Muscle of leg (tissue), 16 donors: ENCODE measurements around the gene SSTR3. TPM values are rescaled to one million over a fixed set of nuclear protein-coding genes. Genes with fewer than 3 reads are reported as not detected.

Experiments
- DNase-seq: peaks from one replicate; pipeline ENCODE4 v3.0.0; 2013
- H3K27ac ChIP-seq: one replicate; pipeline ENCODE4 v1.5.1; 2013; ENCODE audit warnings: mild to moderate bottlenecking, low read length, control low read depth
- H3K27me3 ChIP-seq: one replicate; pipeline ENCODE4 v1.6.1; 2013; ENCODE audit warnings: low read length; ENCODE audit not compliant: control insufficient read depth, insufficient read depth
- H3K36me3 ChIP-seq: one replicate; pipeline ENCODE4 v1.6.1; 2013; ENCODE audit warnings: low read length; ENCODE audit not compliant: control insufficient read depth, insufficient read depth
- H3K4me1 ChIP-seq: one replicate; pipeline ENCODE4 v1.6.1; 2013; ENCODE audit warnings: low read length; ENCODE audit not compliant: control insufficient read depth, insufficient read depth
- H3K4me3 ChIP-seq: one replicate; pipeline ENCODE4 v1.5.1; 2013; ENCODE audit warnings: low read length, control low read depth
- H3K9me3 ChIP-seq: replicated peaks from 2 replicates; pipeline ENCODE4 v1.6.1; 2013; ENCODE audit warnings: low read depth, low read length; ENCODE audit not compliant: control insufficient read depth
- WGBS: methylation state at CpG from one replicate; pipeline ENCODE4 v1.1.5; 2013; ENCODE audit warnings: missing lambda C conversion rate; ENCODE audit not compliant: insufficient coverage; 5-methylcytosine and 5-hydroxymethylcytosine counted together
- long read RNA-seq, 11 donors: transcript quantifications; one replicate each; lab custom pipeline, GENCODE V29; 2026
- polyA plus RNA-seq, 8 donors: library from polyadenylated mRNA; unstranded; fragments of 120-200 nt; gene quantifications; one replicate each; pipeline versions ENCODE4 v1.2.1 to v1.2.3, GENCODE V29; 2013; ENCODE audit warnings: inconsistent platforms in 1 of 8, low replicate concordance in 1 of 8; ENCODE audit not compliant: insufficient read length in 8 of 8, insufficient read depth in 1 of 8
- total RNA-seq: library from RNA; stranded (reverse); fragments of 120-200 nt; gene quantifications from one replicate; pipeline ENCODE4 v1.2.4, GENCODE V29; 2013

Gene SSTR3
- total RNA-seq (not detected), polyA plus RNA-seq (under 1 TPM in 1 of 8 donors, not detected in 7; 0.04 TPM)
- long read RNA-seq, donor 1, result 0 reads
- long read RNA-seq, donor 2, result 0 reads
- long read RNA-seq, donor 3, result 0 reads
- long read RNA-seq, donor 4, result 0 reads
- long read RNA-seq, donor 5, result 0 reads
- long read RNA-seq, donor 6, result 0 reads
- long read RNA-seq, donor 7, result 0 reads
- long read RNA-seq, donor 8, result 0 reads
- long read RNA-seq, donor 9, result 0 reads
- long read RNA-seq, donor 10, result 0 reads
- long read RNA-seq, donor 11, result 0 reads

GRCh38 chr22:37212174-37212906 is at the start of gene SSTR3:
Gene SSTR3 (minus strand): TSS chr22:37212477. CDS start chr22:37207803, 4,674 bp downstream.
- Histone ChIP-seq H3K27ac (no peak within 1 kb of the TSS), H3K36me3 (no peaks in the 10 kb centered on the region), H3K27me3 (peaks cover 23% of the 10 kb centered on the region), H3K4me1 (peaks cover 13% of the 10 kb centered on the region), H3K4me3 (no peak within 1 kb of the TSS), H3K9me3 (no peaks in the 10 kb centered on the region)
- 13% methylated on average over 22 of the region's 23 CpGs for WGBS
- DNase-seq, result no peak

GRCh38 chr22:37260901-37261336 is 48.6 kb upstream of the SSTR3 start:
- no peak overlapping the region for H3K4me3 ChIP-seq
- peak; percentile 57 for DNase-seq
- H3K9me3 ChIP-seq, result peaks cover 14% of the 10 kb centered on the region
- WGBS, result 2% methylated on average over 11 of the region's 14 CpGs
- no peak overlapping the region for H3K27ac ChIP-seq
- H3K36me3 ChIP-seq, result no peaks in the 10 kb centered on the region
- peaks cover 8% of the 10 kb centered on the region for H3K4me1 ChIP-seq
- peaks cover 67% of the 10 kb centered on the region for H3K27me3 ChIP-seq

- Histone ChIP-seq H3K27me3 (peaks cover 69% of the 10 kb centered on the region), H3K9me3 (peaks cover 14% of the 10 kb centered on the region), H3K36me3 (no peaks in the 10 kb centered on the region), H3K4me3 (no peak overlapping the region), H3K27ac (no peak overlapping the region), H3K4me1 (peaks cover 8% of the 10 kb centered on the region)
- no peak for DNase-seq
- WGBS, result 46% methylated on average over 13 of the region's 15 CpGs
Measured at GRCh38 chr22:37260155-37260795, 48.0 kb upstream of the SSTR3 start.

GRCh38 chr22:37259540-37260029 is 47.3 kb upstream of the SSTR3 start:
- H3K27ac ChIP-seq, result no peak overlapping the region
- no peaks in the 10 kb centered on the region for H3K36me3 ChIP-seq
- 3% methylated on average over 9 of the region's 23 CpGs for WGBS
- no peak overlapping the region for H3K4me3 ChIP-seq
- DNase-seq, result peak; percentile 58
- H3K27me3 ChIP-seq, result peaks cover 69% of the 10 kb centered on the region
- H3K9me3 ChIP-seq, result peaks cover 12% of the 10 kb centered on the region
- peaks cover 8% of the 10 kb centered on the region for H3K4me1 ChIP-seq

GRCh38 chr22:37258753-37259401 is 46.6 kb upstream of the SSTR3 start:
- H3K36me3 ChIP-seq, result no peaks in the 10 kb centered on the region
- H3K4me1 ChIP-seq, result peaks cover 8% of the 10 kb centered on the region
- no peak overlapping the region for H3K4me3 ChIP-seq
- 71% methylated on average over 8 of the region's 14 CpGs for WGBS
- no peak overlapping the region for H3K27ac ChIP-seq
- peaks cover 65% of the 10 kb centered on the region for H3K27me3 ChIP-seq
- DNase-seq, result no peak
- H3K9me3 ChIP-seq, result peaks cover 5% of the 10 kb centered on the region

GRCh38 chr22:37258005-37258752 is 45.9 kb upstream of the SSTR3 start:
- Histone ChIP-seq H3K4me1 (peaks cover 8% of the 10 kb centered on the region), H3K36me3 (no peaks in the 10 kb centered on the region), H3K27me3 (peaks cover 61% of the 10 kb centered on the region), H3K4me3 (no peak overlapping the region), H3K27ac (no peak overlapping the region), H3K9me3 (no peaks in the 10 kb centered on the region)
- DNase-seq, result no peak
- WGBS, result no CpG with 5 or more reads among the region's 9 CpGs

- no peaks in the 10 kb centered on the region for H3K36me3 ChIP-seq
- DNase-seq, result no peak
- H3K27ac ChIP-seq, result no peak overlapping the region
- peaks cover 8% of the 10 kb centered on the region for H3K4me1 ChIP-seq
- no peak overlapping the region for H3K4me3 ChIP-seq
- 56% methylated on average over 10 of the region's 10 CpGs for WGBS
- H3K9me3 ChIP-seq, result no peaks in the 10 kb centered on the region
- peaks cover 56% of the 10 kb centered on the region for H3K27me3 ChIP-seq
Measured at GRCh38 chr22:37256075-37256726, 43.9 kb upstream of the SSTR3 start.

GRCh38 chr22:37255558-37256006 is 43.3 kb upstream of the SSTR3 start:
- no peak overlapping the region for H3K4me3 ChIP-seq
- peaks cover 8% of the 10 kb centered on the region for H3K4me1 ChIP-seq
- no peaks in the 10 kb centered on the region for H3K36me3 ChIP-seq
- no peak overlapping the region for H3K27ac ChIP-seq
- no peaks in the 10 kb centered on the region for H3K9me3 ChIP-seq
- DNase-seq, result no peak
- H3K27me3 ChIP-seq, result peaks cover 50% of the 10 kb centered on the region

- no peaks in the 10 kb centered on the region for H3K36me3 ChIP-seq
- no peak overlapping the region for H3K27ac ChIP-seq
- H3K4me3 ChIP-seq, result no peak overlapping the region
- WGBS, result no CpG with 5 or more reads among the region's 5 CpGs
- peaks cover 4% of the 10 kb centered on the region for H3K4me1 ChIP-seq
- DNase-seq, result no peak
- H3K9me3 ChIP-seq, result no peaks in the 10 kb centered on the region
- H3K27me3 ChIP-seq, result peaks cover 43% of the 10 kb centered on the region
Measured at GRCh38 chr22:37254867-37255233, 42.6 kb upstream of the SSTR3 start.
